B cell (primary cell): ENCODE results near the gene CD8B. TPM values are rescaled to one million over a fixed set of nuclear protein-coding genes. Genes with fewer than 3 reads are reported as not detected.
"Not testable (repeated sequence)": the region's sequence is repeated elsewhere in the genome, so short reads cannot be mapped to it uniquely, and the experiment has no call there.

Experiments used
- ATAC-seq: fragments of 200-7000 bp; cut with Tn5 transposase; one replicate; pipeline ENCODE4 v1.10.0; 2021; ENCODE audit warnings: low read depth, mild to moderate bottlenecking, moderate number of reproducible peaks, moderate library complexity
- CTCF ChIA-PET: fragments of 350-600 bp; sonication (Branson Sonifier 250); formaldehyde crosslinking; loops from one replicate; lab custom pipeline; 2021; ENCODE audit warnings: antibody characterized with exemption, inconsistent platforms; lab: Charles Lee
- POLR2A ChIA-PET: fragments of 350-600 bp; sonication (Branson Sonifier 250); formaldehyde crosslinking; loops from one replicate; lab custom pipeline; 2021; ENCODE audit warnings: antibody characterized with exemption; lab: Charles Lee
- DNase-seq: peaks from one replicate; pipeline ENCODE4 v3.0.0; 2013
- H2AFZ ChIP-seq: 2 replicates; pipeline ENCODE4 v1.6.1; 2012; ENCODE audit warnings: mild to moderate bottlenecking, low read depth, low read length; ENCODE audit not compliant: insufficient read depth, poor library complexity, severe bottlenecking
- H3K27ac ChIP-seq, 2 donors: 1 replicate in 1 of 2; 2 replicates in 1 of 2; pipeline ENCODE4 v1.5.1; 2012 to 2013; ENCODE audit warnings: low read length in 2 of 2, mild to moderate bottlenecking in 2 of 2, moderate library complexity in 1 of 2
- H3K27me3 ChIP-seq, 4 experiments: fragments of 200-600 bp in 1 of 4; sonication (generic) in 1 of 4; replicated peaks in 1 of 4; 1 replicate in 2 of 4; 2 replicates in 2 of 4; pipeline versions ENCODE4 v1.6.1 to v1.7.0; 2013 to 2016; ENCODE audit warnings: low read length in 3 of 4, mild to moderate bottlenecking in 2 of 4, mixed read lengths in 1 of 4, moderate library complexity in 1 of 4; ENCODE audit not compliant: insufficient read depth in 4 of 4, control insufficient read depth in 3 of 4; ENCODE audit errors: control extremely low read depth in 1 of 4
- H3K36me3 ChIP-seq, 2 experiments: replicated peaks in 1 of 2; 1 replicate in 1 of 2; 2 replicates in 1 of 2; pipeline versions ENCODE4 v1.6.1 to v1.7.1; 2013; ENCODE audit warnings: low read length in 1 of 2; ENCODE audit not compliant: insufficient read depth in 2 of 2, control insufficient read depth in 1 of 2; ENCODE audit errors: control extremely low read depth in 1 of 2, extremely low read depth in 1 of 2
- H3K4me1 ChIP-seq, 2 donors: fragments of 200-600 bp in 1 of 2; sonication (generic) in 1 of 2; 1 replicate in 1 of 2; 2 replicates in 1 of 2; pipeline versions ENCODE4 v1.5.1 to v1.6.1; 2013 to 2017; ENCODE audit warnings: low read length in 2 of 2; ENCODE audit not compliant: control insufficient read depth in 2 of 2, insufficient read depth in 2 of 2
- H3K4me2 ChIP-seq: replicated peaks from 2 replicates; pipeline ENCODE3; 2012; ENCODE audit warnings: mild to moderate bottlenecking, low read depth, low read length; ENCODE audit not compliant: poor library complexity, severe bottlenecking
- H3K4me3 ChIP-seq, 5 experiments: fragments of 200-600 bp in 1 of 5; sonication (generic) in 1 of 5; 1 replicate in 3 of 5; 2 replicates in 2 of 5; pipeline versions ENCODE4 v1.5.1 to v1.7.0; 2011 to 2016; ENCODE audit warnings: low read length in 4 of 5, mild to moderate bottlenecking in 4 of 5, low read depth in 2 of 5, control low read depth in 1 of 5, moderate library complexity in 1 of 5; ENCODE audit not compliant: insufficient read depth in 1 of 5; ENCODE audit errors: control extremely low read depth in 1 of 5, extremely low read depth in 1 of 5
- H3K79me2 ChIP-seq: fragments of 200-600 bp; sonication (generic); one replicate; pipeline ENCODE4 v1.6.0; 2016; ENCODE audit warnings: low read length; ENCODE audit not compliant: control insufficient read depth, insufficient read depth
- H3K9ac ChIP-seq: fragments of 200-600 bp; sonication (generic); 2 replicates; pipeline ENCODE4 v1.6.1; 2017; ENCODE audit warnings: mild to moderate bottlenecking, low read length, moderate library complexity
- H3K9me3 ChIP-seq, 3 donors: one replicate each; pipeline versions ENCODE4 v1.6.1 to v1.7.1; 2013; ENCODE audit warnings: low read length in 2 of 3; ENCODE audit not compliant: control insufficient read depth in 2 of 3, insufficient read depth in 1 of 3; ENCODE audit errors: control extremely low read depth in 1 of 3
- H4K20me1 ChIP-seq: 2 replicates; pipeline ENCODE4 v1.6.0; 2012; ENCODE audit warnings: mild to moderate bottlenecking, low read length; ENCODE audit not compliant: insufficient read depth, control insufficient read depth, poor library complexity, severe bottlenecking
- H3K27ac Mint-ChIP-seq: one replicate; pipeline ENCODE4 v1.8.0; 2021; ENCODE audit warnings: mixed read lengths
- H3K27me3 Mint-ChIP-seq: one replicate; pipeline ENCODE4 v1.8.0; 2021; ENCODE audit warnings: mixed read lengths
- H3K4me1 Mint-ChIP-seq: one replicate; pipeline ENCODE4 v1.8.0; 2021; ENCODE audit warnings: mixed read lengths
- H3K4me3 Mint-ChIP-seq: one replicate; pipeline ENCODE4 v1.8.0; 2021; ENCODE audit warnings: mixed read lengths
- H3K9me3 Mint-ChIP-seq: one replicate; pipeline ENCODE4 v1.8.0; 2022; ENCODE audit warnings: mixed read lengths; ENCODE audit not compliant: insufficient read depth
- WGBS: methylation state at CpG from one replicate; pipeline ENCODE4 v1.1.5; 2013; ENCODE audit warnings: missing lambda C conversion rate; ENCODE audit not compliant: insufficient coverage; 5-methylcytosine and 5-hydroxymethylcytosine counted together
- intact Hi-C: fragments of 100-400 bp; cut with micrococcal nuclease; formaldehyde crosslinking; loops from one replicate; pipeline ENCODE4 v1.10.0; 2022
- polyA plus RNA-seq: library from polyadenylated mRNA; depleted of rRNA; stranded (reverse); fragments of >200 nt; gene quantifications from 2 replicates; pipeline ENCODE4 v1.2.3, GENCODE V29; 2012
- total RNA-seq, 2 donors: library from RNA; stranded (reverse); fragments of 120-200 nt in 1 of 2; gene quantifications; 1 replicate in 1 of 2; 2 replicates in 1 of 2; pipeline versions ENCODE4 v1.2.3 to v1.2.4, GENCODE V29; 2013 to 2022

The CD8B gene
- total and polyA plus RNA-seq, 2 donors (not counting 1 experiment from before 2014, with no cell fraction given) = 0.45 TPM; not detected in 1

DNA sequence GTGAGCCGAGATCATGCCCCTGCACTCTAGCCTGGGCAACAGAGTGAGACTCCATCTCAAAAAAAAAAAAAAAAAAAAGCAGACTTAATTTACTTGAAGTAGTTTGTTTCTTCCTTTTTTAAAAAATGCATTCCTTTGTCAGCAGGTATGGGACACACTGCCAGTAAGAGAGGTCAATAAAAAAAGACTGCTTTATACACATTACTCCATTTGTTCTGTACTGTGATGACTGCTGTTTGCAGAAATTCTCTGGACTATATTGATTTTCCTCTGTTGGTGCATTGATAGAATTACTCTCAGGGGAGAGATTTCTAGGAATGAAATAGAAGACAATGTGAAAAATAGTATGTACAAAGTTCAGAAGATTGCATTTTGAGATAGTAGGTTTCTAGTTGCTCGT, 21.2 kb upstream of the CD8B start:
- CTCF ChIA-PET = not testable (repeated sequence)

DNA sequence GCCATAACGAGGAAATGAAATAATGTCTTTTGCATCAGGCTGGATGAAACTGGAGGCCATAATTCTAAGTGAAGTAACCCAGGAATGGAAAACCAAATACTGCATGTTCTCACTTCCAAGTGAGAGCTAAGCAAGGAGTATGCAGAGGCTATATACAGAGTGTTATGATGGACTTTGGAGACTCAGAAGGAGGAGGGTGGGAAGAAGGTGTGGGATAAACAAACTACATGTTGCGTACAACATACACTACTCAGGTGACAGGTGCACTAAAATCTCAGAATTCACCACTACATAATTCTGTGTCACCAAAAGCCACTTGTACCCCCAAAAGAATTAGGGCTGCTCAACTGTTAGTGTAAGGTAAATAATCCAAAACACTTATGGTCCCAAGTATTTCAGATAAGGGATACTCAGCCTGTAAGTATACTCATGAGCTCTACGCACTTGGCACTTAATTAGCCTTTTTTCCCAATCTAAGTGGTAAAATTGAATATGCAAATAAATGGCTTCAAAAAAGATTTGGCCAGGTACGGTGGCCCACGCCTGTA, 20.5 kb upstream of the CD8B start:
- H3K4me3 Mint-ChIP-seq, H3K4me1 Mint-ChIP-seq, H3K9me3 ChIP-seq, POLR2A ChIA-PET, H3K27me3 ChIP-seq, H3K36me3 ChIP-seq, H3K4me2 ChIP-seq, H3K9ac ChIP-seq, DNase-seq, CTCF ChIA-PET, H3K79me2 ChIP-seq, H3K27ac ChIP-seq, H2AFZ ChIP-seq, H3K27ac Mint-ChIP-seq, H3K9me3 Mint-ChIP-seq, ATAC-seq, H4K20me1 ChIP-seq, H3K4me3 ChIP-seq, intact Hi-C loops, H3K4me1 ChIP-seq: not testable (repeated sequence)
- H3K27me3 Mint-ChIP-seq = peaks cover 16% of the 10 kb centered on the region
- no CpG with 5 or more reads among the region's 5 CpGs for WGBS

More for the DNA sequence above, 21.2 kb upstream of the CD8B start:
- H3K9me3 ChIP-seq, H4K20me1 ChIP-seq, H3K4me2 ChIP-seq, DNase-seq, H3K9me3 Mint-ChIP-seq, H3K4me1 Mint-ChIP-seq, H3K27ac ChIP-seq, H3K27ac Mint-ChIP-seq, H3K4me3 ChIP-seq, ATAC-seq, H3K9ac ChIP-seq, intact Hi-C loops, H2AFZ ChIP-seq, H3K4me3 Mint-ChIP-seq, H3K36me3 ChIP-seq, H3K4me1 ChIP-seq, POLR2A ChIA-PET, H3K27me3 ChIP-seq, H3K79me2 ChIP-seq: not testable (repeated sequence)
- WGBS = no CpG with 5 or more reads among the region's 2 CpGs
- peaks cover 16% of the 10 kb centered on the region for H3K27me3 Mint-ChIP-seq

DNA sequence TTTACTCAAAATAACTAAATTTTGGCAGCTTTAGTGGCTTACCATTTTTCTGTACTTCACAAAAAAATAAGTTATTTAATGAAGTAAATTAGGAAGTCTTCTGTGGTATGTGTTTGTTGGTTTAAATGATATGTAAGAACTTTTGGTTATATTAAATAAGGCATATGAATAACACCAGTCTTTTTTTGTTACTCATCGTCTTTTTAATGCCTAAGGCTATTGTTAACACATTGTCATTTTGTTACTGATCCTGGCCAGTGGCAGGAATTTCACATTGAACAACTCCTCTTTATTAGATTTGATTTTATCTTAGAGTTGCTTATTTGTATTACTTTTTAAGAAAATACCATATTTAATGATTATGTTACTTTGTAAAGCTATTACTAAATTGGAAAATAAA, 17.3 kb upstream of the CD8B start:
- H3K4me2 ChIP-seq, POLR2A ChIA-PET, DNase-seq, ATAC-seq, H3K9ac ChIP-seq, H3K4me3 Mint-ChIP-seq, H3K27ac ChIP-seq, intact Hi-C loops, H3K9me3 Mint-ChIP-seq, H3K4me1 Mint-ChIP-seq, CTCF ChIA-PET, H3K27me3 ChIP-seq, H3K79me2 ChIP-seq, H2AFZ ChIP-seq, H4K20me1 ChIP-seq, H3K36me3 ChIP-seq, H3K9me3 ChIP-seq, H3K4me1 ChIP-seq, H3K4me3 ChIP-seq, H3K27ac Mint-ChIP-seq: not testable (repeated sequence)
- no CpG with 5 or more reads among the region's 1 CpG for WGBS
- peaks cover 26% of the 10 kb centered on the region for H3K27me3 Mint-ChIP-seq

DNA sequence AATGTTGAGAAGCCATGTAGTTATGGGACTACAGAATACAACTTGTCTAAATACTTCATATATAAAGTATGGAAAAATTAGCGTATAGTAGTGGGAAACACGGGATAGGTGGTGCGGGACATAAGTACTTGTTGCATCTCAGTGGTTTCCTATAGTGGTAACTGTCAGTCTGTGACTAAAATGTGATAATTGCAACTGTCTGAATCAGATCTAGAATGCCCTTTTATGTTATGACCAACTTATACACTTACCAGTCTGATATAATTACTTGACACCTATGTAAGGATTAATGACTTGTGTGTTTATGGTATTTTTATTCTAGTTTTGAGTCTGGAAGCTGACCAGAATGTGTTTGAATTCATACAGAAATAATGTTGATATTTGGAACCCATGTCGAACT, 9.3 kb upstream of the CD8B start:
- H3K36me3 ChIP-seq, H3K9ac ChIP-seq, H3K9me3 ChIP-seq, POLR2A ChIA-PET, H3K4me3 ChIP-seq, H3K27ac ChIP-seq, H3K4me3 Mint-ChIP-seq, H3K27me3 Mint-ChIP-seq, H2AFZ ChIP-seq, H3K79me2 ChIP-seq, H3K27ac Mint-ChIP-seq, H3K9me3 Mint-ChIP-seq, intact Hi-C loops, CTCF ChIA-PET, H3K4me1 Mint-ChIP-seq, H4K20me1 ChIP-seq, H3K4me2 ChIP-seq, ATAC-seq, H3K4me1 ChIP-seq, H3K27me3 ChIP-seq, DNase-seq: not testable (repeated sequence)
- no CpG with 5 or more reads among the region's 4 CpGs for WGBS
